Glomerular visceral epithelial cell (primary cell): ENCODE measurements around the gene PRPF40B.
A peak's percentile ranks its signal among the peaks of the same experiment; 100 is the strongest.
"Not testable (repeated sequence)": the region's sequence is repeated elsewhere in the genome, so short reads cannot be mapped to it uniquely, and the experiment has no call there.

Experiments used
- DNase-seq: peaks from one replicate; pipeline ENCODE4 v3.0.0-alpha.2; 2016; ENCODE audit errors: extremely low spot score

PRPF40B gene

DNA sequence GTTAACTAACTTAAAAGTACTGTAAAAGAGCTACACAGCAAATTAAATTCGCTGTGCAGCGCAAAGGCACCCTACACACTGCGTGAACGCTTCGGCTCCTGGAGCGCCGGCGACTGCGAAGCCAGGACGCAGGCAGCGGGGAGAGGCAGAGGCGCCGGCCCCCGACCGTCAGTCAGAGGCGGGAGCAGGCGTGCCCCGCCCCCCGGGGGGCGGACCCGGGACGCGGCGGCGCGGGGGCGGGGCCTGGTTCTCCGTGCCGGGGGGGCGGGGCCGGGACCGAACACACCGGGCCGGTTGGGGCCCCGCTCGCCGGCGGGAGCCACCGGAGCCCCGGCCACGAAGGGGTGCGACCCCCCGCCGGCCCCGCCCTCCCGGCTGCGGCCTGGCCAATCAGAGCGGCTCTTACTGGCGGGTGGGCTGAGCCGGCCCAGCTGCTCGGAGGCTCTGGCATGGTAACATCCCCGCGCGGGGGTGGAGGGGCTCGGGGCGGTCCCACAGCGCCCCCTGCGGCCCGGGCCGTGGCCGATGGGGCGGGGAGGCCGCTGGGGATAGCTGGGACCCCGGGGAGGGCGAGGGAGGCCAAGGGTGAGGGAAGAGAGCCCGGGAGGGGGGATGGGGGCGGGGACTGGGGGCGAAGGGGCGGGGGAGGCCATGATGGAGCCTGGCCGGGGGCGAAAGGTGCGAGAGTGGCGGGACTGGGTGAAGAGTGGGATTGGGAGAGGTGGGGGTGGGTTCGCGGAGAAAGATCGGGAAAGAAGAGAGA, at the start of gene PRPF40B:
PRPF40B (plus strand) TSS at position 420 of the 763 bp plus-strand sequence; CDS start at position 450, 30 bp downstream.
- peak; percentile 82 for DNase-seq

DNA sequence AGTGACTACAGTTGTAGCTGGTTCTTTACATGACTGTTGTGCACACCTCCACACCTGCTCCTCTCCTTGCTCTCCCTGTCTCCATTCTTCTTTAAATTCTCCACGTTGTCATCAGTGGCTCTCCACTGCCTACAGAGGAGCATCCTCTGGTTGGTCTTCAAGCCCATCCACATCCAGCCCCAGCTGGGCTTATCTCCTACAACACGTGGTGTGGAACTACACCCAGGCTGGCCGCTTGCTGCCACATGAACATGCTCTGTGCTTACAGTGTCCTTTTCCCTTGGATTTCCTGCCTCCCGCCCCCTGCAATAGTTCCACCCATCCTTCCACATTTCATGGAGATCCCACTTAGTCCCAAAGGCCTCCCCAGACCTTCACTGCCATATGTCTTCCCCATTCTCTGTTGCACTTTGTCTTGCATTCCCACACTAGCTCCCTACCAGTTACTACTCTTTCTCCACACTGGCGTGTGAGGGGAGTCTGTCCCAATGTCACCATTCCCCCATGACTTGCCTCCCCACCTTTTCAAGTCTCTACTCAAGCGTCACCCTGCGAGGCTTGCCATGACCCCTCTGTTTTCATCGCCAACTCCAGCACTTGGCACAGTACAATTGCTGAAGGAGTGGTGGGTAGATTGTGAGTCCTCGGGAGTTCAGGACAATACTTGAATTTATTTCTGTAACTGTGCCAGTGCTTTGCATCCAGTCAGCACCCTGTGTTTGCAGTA, 45.6 kb upstream of the PRPF40B start:
- DNase-seq, result no peak

DNA sequence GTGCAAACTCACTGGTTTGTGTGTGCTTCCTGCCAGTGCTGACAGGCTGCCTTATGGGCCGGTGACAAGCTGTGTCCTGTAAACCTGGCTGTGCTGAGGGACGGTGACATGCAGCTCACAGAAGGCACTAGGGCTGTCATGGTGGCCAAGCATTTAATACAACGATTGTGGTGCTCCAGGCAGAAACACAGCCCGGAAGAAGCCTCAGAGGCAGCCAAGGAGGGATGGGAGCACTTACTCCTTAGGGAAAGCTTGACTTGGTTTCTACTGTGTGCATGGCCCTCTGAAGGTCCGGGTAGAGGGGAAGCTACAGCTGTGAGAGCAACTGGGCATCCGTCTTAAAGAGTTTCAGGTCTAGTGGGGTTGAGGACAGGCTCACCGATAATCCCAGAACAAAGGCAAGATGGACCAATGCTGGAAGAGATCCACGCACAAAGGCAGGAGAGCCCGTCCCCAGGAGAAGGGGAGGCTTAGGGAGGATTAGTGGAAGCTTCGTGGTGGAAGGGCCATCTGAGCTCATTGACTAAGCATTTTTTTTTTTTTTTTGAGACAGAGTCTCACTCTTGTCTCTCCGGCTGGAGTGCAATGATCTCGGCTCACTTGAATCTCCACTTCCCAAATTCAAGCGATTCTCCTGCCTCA, 44.8 kb upstream of the PRPF40B start:
- no peak for DNase-seq

DNA sequence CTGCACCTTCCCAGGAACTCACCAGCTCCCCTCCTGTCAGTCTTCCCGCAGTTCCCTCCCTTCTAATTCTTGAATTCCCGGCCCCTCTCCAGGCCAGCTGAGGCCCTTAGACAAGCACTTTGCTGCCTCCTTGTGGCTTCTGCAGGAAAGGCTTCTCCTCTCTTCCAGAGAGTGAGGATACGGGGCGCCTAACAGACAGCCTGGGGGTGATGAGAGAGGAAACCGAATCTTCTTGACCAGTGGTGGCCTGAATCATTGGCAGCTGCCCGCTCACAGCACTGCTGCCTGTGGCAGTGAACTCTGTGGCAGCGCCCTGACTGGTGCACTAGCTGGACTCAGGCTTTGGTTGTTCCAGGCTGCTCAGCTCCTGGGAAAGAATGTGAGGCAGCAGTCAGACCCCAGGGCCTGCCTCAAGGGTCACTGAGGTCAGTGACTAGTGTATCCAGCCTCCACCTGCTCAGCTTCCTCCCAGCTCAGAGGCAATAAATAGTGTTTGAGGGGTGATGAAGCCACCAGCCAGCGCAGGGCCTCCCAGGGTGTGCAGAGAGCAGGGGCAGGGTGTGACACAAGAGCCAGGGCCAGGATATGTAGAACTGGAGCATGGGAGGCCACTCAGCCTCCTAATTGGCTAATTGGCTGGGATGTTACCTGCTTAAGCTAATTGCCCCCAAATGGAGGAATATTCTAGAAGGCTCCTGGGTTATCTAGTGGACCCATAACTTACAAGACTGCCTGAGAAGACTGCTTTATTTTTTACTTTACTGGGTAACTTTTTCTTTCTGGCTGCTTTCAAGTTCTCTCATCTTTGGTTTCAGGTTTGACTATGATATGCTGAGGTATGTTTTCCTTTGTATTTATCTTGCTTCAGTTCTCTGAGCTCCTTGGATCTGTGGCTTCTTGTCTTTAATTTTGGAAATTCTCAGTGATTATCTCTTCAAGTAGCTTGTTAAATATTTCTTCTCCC, 42.5 kb upstream of the PRPF40B start:
- DNase-seq, result peak; percentile 89

DNA sequence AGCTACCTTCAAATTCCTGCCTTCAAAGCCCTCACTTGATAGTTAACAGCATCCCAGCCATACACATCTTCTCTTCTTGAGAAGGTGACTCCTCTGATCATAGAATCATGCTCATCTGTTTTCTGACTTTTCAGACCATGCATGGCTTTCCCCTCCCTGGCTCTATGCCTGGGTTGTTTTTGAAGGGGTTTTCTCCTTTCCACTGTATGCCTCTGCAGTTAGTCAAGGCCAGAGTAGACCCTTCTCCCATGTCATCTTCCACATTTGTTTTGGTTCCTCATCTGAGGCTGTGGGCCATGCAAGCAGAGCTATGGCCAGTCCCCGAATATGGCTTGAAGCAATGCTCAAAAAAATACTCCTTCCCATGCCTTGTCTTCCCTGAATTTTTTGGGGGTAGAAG, 41.2 kb upstream of the PRPF40B start:
- DNase-seq, result no peak

DNA sequence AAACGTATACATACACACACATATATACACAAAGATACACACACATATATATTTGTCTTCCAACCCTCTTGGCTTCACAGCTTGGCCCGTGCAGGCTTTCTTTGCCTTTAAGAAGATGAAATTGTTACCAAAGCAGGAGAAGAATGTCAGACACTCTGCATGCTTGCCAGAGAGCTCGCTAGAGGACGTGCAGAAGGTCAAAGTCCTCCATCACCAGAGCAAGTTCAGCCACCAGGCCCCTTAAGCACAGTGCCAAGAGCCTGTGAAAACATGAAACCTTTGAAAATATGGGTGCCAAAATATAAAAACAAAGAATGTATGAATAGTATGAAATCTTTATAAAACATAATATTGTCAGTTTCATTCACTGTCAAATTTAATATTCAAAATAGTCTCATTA, 40.5 kb upstream of the PRPF40B start:
- DNase-seq, result no peak

DNA sequence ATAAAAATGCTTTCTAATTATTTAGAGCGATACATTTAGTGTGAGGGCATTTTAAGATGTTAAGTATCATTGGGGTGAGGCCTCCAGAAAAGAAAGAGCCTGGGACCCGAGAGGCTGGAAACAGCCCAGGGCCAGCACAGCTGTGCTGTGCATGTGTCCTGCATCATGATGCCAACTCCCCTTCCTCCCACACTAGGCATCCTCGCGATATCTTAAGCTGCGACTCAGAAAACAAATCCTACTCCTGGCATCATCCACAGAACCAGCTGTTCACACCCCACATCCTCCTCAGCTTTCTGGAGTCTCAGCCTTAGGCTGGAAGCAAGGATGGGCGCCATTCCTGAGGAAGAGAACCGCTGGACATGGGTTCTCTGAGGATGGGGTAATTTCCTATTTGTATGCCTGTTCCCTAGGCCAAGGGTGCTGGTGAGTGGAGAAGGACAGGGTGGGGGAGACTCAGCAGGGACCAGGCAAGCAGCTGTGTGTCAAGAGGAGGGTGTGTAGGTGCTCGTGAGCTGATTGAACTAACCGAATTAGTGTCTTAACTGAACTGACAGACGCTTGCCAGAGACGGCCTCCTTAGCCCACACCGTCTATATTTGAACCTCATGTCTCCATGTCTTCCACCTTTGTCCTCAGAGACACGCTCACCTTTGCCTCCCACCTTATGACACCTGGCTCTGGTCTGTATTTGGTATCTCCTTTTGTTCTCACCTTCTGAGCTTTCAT, 39.8 kb upstream of the PRPF40B start:
- DNase-seq, result no peak

DNA sequence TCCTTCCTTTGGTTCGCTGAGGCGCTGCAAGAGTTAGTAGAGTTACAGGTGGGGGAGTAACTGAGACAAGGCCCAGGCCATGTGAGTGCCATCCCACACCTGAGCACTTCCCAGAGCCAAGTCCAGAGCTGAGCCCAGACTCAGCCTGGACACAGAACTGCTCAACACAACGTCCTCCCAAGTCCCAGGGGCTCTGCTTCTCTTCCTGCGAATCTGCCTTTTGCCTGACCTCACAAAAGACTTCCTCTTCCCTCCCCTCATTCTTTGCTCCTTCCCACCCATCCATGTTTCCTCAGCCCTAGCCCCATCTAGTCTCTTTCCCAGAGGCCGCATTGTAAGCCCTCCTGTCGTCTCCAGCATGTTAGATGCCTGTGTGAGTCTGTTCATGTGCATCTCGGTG, 38.8 kb upstream of the PRPF40B start:
- DNase-seq, result no peak

DNA sequence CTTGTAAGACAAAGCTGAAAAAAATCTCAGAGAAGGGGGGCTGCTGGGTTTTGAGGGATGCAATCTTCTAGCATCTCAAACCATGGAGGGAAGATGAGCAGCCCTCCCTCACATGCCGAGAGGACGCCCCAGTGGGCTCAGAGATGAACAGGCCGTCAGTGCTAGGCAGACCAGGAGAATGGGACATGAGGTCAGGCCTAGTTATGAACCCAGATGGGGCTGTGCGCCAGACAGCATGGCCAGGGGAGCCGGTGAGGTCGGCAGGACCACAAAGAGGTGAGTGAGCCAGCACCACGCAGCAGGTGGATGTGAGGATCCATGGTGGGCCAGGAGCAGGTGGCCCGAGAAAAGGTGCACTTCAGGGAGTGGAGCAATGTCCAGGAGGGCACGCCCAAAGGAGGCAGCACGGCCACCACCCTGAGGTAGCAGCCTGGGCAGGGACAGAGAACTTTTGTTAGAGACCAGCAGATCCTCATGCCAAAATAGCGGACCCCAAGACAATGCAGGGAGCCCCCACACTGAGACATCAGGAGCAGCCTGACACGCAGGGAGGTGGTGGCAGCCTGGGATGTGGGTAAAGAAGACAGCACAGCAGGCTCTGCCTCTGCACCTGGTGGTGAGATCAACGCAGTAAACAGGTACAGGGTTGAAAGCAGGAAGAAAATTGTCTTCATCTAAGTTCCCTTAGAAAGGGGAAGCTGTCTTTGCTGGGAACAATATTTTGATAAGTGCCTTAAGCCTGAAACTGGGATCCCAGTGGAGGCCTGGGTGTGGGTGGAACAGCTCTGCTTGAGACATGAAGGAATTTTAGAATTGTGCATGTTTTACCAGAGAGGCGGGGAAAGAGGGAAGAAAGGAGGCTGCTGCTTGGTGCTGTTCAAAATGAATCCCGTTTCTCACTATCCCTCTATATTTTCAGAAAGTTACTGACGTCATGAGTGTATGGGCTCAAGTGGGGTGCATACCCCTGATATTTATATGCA, 37.6 kb upstream of the PRPF40B start:
- no peak for DNase-seq

DNA sequence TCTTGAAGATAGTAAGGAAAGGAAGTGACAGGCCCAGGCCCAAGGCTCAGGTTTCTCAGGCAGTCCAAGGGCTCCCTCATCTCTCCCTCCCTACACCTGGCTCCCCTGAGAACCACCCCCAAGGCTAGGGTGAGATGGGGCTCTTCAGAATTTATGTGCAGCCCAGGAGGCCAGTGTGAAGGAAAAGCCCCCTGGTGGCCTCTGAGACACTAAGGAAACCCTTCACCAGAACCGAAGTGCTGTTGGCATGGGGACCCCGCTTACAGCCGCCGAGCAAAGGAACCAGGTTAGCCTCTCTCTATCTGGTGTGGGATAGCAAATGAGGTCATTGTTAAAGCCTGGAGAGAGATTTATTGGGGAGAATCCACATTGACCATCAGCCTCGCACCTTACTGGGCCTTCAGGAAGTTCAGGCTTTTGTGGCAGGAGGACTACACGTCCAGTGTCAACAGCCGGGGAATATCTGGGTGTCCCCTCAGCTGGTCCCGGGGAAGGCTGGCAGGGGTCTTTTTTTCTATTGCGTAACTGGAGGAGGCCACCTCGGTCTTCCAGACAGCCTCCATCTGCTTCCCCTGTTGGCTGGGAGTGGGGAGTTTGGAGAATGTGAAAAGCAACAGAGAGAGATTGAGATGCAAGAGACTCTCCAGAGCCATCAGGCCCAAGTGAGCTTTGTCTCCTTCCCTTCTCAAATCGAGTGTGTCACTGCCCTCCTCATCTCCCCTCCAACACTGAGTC, 36.0 kb upstream of the PRPF40B start:
- no peak for DNase-seq

DNA sequence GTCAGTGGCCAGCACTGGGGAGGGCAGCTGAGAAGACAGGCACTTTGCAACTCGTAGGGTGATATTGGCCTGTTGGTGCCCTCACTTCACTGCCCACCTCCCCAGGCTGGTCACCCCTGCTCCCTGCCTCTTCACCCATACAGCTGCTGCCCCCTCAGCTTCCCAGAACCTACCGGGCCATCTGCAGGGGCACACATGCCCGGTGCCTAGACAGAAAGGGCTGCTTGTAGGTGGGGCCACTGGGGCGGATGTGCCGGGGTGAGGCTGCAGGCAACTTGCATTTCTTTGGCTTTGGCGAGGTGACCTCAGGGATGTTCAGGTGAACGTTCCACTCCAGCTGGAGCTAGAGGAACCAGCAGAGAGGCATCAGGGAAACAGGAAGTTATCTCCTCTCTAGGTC, 35.1 kb upstream of the PRPF40B start:
- DNase-seq, result no peak

DNA sequence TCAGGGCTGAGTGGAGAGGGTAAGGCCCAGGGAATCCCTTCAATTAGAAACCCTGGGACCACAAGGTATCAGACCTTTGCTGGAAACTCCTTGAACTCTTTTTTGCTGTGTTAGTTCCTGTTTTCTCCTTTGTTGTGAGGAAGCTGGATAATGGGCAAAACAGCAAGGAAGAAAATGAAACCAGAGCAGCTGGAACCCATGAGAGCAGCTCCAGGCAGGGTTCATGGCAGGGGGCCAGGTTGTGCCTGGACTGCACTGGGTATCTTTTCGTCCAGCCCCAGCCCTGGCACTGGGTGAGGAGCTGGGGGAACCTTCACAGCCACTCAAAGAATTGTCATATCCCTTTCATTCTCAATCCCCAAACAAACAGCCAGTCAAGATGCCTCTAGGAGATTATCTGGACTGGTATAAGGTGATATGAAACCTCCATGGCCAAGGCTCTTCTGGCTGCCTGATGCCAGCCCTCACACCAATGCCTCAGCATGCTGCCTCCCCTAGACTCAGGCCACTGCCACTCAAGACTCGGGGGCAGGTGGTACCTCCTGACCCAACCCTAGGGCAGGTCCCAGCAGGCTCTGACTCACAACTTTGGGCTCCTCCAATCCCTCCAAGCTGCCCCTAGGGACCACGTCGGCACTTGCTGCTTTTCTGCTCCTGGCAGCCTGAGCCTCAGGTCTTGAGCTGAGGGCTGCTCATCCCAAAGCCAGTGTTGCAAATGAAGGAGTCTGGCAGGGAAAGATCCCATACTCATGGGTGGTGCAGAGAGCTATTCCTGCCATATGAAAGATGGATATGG, 34.4 kb upstream of the PRPF40B start:
- no peak for DNase-seq

DNA sequence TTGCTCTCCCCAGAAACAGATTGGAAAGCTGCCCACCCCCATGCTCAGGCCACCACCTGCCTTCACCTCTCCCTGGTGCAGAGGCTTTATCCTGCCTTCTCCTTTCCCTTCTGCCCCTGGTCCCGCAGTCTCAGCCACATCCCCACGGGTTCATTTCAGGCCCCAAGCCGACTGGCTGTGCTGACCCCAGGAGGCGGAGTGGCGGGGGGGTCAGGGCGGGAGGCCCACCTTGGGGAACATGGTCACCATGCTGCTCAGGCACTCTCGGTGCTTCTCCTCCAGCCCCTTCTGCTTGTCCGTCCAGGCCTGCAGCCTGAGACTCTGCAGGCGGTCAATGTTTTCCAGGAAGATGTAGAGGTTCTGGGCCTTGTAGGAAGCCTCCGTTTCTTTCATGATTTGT, 24.8 kb upstream of the PRPF40B start:
- DNase-seq, result no peak

DNA sequence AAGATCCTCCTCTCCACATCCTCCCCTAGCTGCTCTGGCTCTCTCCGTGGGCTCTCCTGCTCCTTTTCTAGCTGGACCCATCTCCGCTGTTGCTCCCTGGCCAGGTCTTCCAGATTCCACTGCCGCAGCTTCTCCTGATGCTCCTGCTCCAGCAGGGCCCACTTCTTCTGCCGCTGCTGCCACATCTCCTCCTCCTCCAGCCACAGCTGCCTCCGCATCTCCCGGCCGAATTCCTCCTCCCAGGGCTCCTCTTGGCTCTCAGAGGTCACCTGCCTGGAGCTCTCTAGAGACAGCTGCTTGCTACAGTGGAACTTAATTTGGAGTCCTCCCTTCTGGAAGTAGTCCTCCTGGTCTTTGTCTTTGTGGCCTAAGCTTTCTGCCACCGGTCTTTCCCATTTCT, 23.4 kb upstream of the PRPF40B start:
- no peak for DNase-seq

DNA sequence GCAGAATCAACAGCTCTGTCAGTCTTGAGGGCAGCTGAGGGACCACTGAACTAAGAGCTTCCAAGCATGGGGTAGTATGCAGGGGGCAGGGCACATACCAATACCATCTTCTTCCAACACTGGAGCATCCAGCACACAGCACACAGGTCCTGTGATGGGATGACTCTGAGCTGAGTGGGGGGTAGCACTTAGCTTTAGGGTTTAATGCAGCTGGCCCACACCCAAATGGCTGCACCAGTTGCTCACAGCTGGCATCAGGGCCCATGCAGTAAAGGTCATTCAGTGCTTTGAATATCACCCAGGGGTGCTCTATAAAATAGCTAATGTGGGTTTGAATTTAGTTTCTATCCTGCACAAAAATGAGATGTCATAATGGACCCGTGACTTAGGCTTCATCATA, 19.6 kb upstream of the PRPF40B start:
- DNase-seq, result no peak

DNA sequence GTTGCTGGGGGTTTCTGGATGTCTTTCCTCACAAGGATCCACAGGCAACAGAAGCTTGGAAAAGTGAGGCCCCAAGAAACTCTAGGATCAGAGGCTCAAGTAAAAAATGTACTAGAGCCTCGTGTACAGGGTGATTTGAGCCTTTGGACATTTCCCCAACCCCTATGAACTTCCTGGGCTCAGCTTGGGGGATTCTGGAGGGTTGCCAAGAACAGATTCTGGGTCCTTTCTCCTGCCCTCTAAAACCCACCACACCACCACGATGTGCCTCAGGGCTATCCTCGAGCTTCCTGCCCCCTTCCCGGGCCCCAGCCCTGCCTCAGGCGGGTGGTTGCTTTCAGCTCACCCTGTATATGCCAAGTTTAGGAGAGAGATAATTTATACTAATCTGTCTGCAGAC, 18.5 kb upstream of the PRPF40B start:
- no peak for DNase-seq

DNA sequence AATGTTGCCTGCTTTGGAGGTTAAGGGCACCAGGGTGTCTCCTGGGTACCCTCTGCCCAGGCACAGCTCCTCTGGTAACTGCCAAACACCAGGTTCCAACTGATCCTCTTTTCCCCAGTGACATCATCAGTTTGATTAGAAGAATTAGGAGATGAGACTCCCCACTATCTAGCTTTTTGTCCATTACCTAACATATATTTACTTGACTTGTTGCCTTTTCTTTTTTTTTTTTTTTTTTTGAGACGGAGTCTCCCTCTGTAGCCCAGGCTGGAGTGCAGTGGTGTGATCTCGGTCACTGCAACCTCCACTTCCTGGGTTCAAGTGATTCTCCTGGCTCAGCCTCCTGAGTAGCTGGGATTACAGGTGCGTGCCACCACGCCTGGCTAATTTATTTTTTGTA, 17.8 kb upstream of the PRPF40B start, which contains the start of gene FAM186B:
FAM186B (minus strand) TSS at position 101 of the 400 bp plus-strand sequence. CDS start 162 bp downstream, outside the sequence.
- not testable (repeated sequence) for DNase-seq
